GM13976 (cell line): ENCODE measurements around the gene FAM110D.

Experiments
- DNase-seq: peaks from one replicate; pipeline ENCODE4 v3.0.0; 2012; ENCODE audit warnings: low spot score
- CTCF ChIP-seq: IDR thresholded peaks from 2 replicates; pipeline ENCODE4 v1.5.1; 2012; ENCODE audit warnings: borderline replicate concordance, mild to moderate bottlenecking; ENCODE audit not compliant: insufficient read depth; ENCODE audit errors: extremely low read depth, missing control alignments, control extremely low read depth
- in situ Hi-C: fragments of 300-500 bp; cut with MboI; formaldehyde crosslinking; loops from one replicate; pipeline ENCODE4 v1.12.0; 2022; ENCODE audit warnings: low sequenced_read_pairs, mixed read lengths, inconsistent platforms; ENCODE audit not compliant: unreplicated experiment

FAM110D gene

GRCh38 chr1:26145960-26146294, 13.0 kb upstream of the FAM110D start:
- in situ Hi-C loops, result loop anchor here (5.0 kb wide), 1 partner anchor 39 kb away; no protein-coding TSS in a partner anchor
- no peak for DNase-seq
- TF ChIP-seq CTCF, result no peak

DNA sequence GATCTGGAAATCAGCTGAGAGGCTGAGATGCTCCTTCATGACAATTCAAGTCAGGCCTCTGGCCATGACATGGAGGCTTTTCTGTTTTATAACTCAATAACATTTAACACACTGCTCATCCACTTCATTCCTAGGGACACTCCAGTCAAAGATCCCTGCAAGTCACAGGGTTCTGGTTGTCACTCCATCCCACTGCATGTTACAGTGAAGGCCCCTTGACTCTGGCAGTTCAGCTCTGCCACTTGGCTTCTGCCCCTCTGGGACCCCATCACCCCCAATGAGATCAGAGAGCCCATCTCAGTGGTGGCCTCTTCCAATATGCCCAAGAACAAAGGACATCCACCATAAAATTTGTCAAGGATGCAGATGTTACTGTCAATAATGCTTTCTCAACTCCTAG, 10.0 kb upstream of the FAM110D start:
- TF ChIP-seq CTCF, result no peak
- in situ Hi-C loops, result loop anchor here (5.0 kb wide), 1 partner anchor 42 kb away; no protein-coding TSS in a partner anchor
- DNase-seq, result no peak

DNA sequence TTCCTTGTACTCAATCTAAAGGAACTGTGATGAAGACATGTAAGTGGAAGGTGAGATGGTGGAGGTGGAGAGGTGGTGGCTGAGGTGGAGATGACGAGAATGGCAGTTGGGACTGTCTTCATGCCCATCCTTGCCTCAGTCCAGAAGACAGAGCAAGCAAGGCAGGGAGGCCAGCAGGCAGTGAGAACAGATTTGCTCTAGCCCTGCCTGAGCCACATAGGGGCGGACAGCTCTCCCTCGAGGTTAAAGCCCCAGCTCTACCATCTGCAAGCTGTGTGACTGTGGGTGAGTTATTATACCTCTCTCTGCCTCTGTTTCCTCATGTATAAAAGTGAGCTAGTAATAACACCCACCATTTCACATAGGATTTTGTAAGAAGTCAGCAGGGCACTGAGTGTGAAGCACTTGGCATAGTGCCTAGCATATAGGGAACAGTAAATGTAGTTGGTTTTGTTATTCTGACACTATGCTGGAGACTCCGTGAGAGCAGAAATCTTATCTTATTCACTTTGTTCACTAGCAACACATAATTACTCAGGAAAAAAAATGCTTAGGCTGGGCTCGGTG, 4.8 kb upstream of the FAM110D start:
- no peak for TF ChIP-seq CTCF
- in situ Hi-C loops, result no loop called here
- DNase-seq, result no peak

DNA sequence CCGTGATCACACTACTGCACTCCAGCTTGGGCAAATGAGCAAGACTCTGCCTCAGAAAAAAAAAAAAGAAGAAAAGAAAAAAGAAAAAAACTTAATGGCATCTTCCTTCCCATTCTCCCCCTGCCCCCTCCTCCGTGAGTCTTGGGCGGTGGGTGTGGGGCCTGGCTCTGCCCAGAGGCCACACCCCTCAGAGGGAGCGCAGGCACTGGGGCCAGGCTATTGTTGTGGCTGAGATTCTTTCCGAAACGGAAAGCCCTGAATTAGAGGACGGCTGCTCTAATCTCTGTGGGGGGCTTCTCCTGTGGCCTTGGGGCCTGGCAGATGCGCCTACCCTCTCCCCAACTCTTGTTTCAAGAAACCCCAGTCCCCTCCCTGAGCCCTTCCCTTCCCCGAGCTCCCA, 4.1 kb upstream of the FAM110D start:
- no peak for DNase-seq
- no peak for TF ChIP-seq CTCF
- in situ Hi-C loops, result no loop called here

- TF ChIP-seq CTCF, result no peak
- DNase-seq, result no peak
- in situ Hi-C loops, result no loop called here
Observed at GRCh38 chr1:26155370-26156284, 3.3 kb upstream of the FAM110D start.

DNA sequence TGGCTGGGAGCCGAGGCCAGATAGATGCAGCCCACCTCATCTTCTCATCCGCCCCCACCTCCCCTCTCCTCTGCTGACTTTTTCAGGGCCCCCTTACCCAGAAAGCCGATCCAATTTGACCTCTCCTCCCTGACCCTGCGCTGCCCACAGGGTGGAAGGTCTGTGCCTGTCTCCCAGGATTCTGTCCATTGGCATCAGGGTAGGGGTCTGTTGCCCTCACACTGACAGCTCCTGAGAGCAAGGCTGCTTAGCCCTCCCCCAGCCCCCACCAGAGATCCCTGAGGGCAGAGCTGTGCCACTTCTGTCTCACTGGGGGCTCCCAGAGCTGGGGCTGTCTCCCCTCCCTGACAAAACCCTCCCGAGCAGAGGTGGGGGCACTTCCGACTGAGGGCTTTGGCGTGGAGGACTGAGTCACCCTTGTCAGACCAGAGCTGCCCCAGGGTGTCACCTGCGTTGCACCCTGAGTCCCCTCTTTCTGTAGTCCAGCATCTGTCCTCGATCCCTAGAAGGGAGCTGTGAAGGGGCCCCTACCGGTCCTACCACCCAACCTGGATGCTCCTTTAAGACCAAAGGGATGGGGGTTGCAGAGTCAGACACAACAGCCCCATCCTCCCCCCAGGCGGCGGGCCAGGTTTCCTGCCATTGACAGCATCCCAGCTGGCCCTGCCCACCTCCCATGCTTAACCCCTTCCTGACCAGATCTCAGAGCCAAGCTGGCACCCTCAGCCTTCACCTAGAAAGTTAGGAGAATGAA, 2.4 kb upstream of the FAM110D start:
- no peak for DNase-seq
- TF ChIP-seq CTCF, result no peak
- in situ Hi-C loops, result no loop called here
